OCI-LY1 (cell line): ENCODE data around the gene COL20A1.

Experiments used
- H2AFZ ChIP-seq: fragments of 200-600 bp; sonication (generic), shearing (Covaris generic); 2 replicates; pipeline ENCODE4 v1.6.0; 2014; ENCODE audit warnings: antibody characterized with exemption, mild to moderate bottlenecking, low read length
- H3F3A ChIP-seq: fragments of 200-600 bp; sonication (generic), shearing (Covaris generic); 2 replicates; pipeline ENCODE4 v1.6.0; 2014; ENCODE audit warnings: mild to moderate bottlenecking, antibody characterized with exemption, low read length, moderate library complexity; ENCODE audit not compliant: insufficient read depth
- H3K27ac ChIP-seq: fragments of 200-600 bp; sonication (generic); 2 replicates; pipeline ENCODE4 v1.5.1; 2014; ENCODE audit warnings: low read length, mixed run types, mild to moderate bottlenecking, low read depth; ENCODE audit not compliant: poor library complexity, severe bottlenecking
- H3K27me3 ChIP-seq: fragments of 200-600 bp; sonication (generic); 2 replicates; pipeline ENCODE4 v1.6.0; 2014; ENCODE audit warnings: antibody characterized with exemption, mild to moderate bottlenecking, low read length, moderate library complexity; ENCODE audit not compliant: insufficient read depth
- H3K36me3 ChIP-seq: fragments of 200-600 bp; sonication (generic); 2 replicates; pipeline ENCODE4 v1.6.1; 2014; ENCODE audit warnings: mild to moderate bottlenecking, antibody characterized with exemption, low read length, moderate library complexity, mixed read lengths; ENCODE audit not compliant: insufficient read depth
- H3K4me1 ChIP-seq: fragments of 200-600 bp; sonication (generic); 2 replicates; pipeline ENCODE4 v1.5.1; 2014; ENCODE audit warnings: mild to moderate bottlenecking, low read length, moderate library complexity; ENCODE audit not compliant: insufficient read depth, severe bottlenecking
- H3K4me2 ChIP-seq: fragments of 200-600 bp; sonication (generic), shearing (Covaris generic); 2 replicates; pipeline ENCODE4 v1.6.1; 2014; ENCODE audit warnings: low read length
- H3K4me3 ChIP-seq: fragments of 200-600 bp; sonication (generic); 2 replicates; pipeline ENCODE4 v1.5.1; 2014; ENCODE audit warnings: low read length, low read depth, mild to moderate bottlenecking, mixed read lengths; ENCODE audit not compliant: poor library complexity, severe bottlenecking
- H3K79me2 ChIP-seq: fragments of 200-600 bp; shearing (Covaris generic); 2 replicates; pipeline ENCODE4 v1.6.1; 2016; ENCODE audit warnings: mixed run types, low read length, mixed read lengths; ENCODE audit not compliant: insufficient read depth
- H3K9ac ChIP-seq: fragments of 200-600 bp; sonication (generic), shearing (Covaris generic); 2 replicates; pipeline ENCODE4 v1.6.1; 2014; ENCODE audit warnings: mild to moderate bottlenecking, low read length, mixed read lengths
- H3K9me2 ChIP-seq: fragments of 200-600 bp; sonication (generic), shearing (Covaris generic); 2 replicates; pipeline ENCODE4 v1.6.1; 2014; ENCODE audit warnings: low read depth, mild to moderate bottlenecking, low read length, mixed read lengths
- H3K9me3 ChIP-seq: fragments of 200-600 bp; shearing (Covaris generic); 2 replicates; pipeline ENCODE4 v1.6.1; 2014; ENCODE audit warnings: low read length, mixed read lengths
- H4K20me1 ChIP-seq: fragments of 200-600 bp; sonication (generic), shearing (Covaris generic); 2 replicates; pipeline ENCODE4 v1.6.0; 2016; ENCODE audit warnings: mild to moderate bottlenecking, low read length; ENCODE audit not compliant: insufficient read depth
- CTCF ChIP-seq: fragments of 200-600 bp; sonication (generic), shearing (Covaris generic); IDR thresholded peaks from 2 replicates; pipeline ENCODE4 v1.5.1; 2017; ENCODE audit warnings: mild to moderate bottlenecking, antibody characterized with exemption, low read length, moderate library complexity, mixed read lengths
- EZH2 ChIP-seq: fragments of 200-600 bp; sonication (generic), shearing (Covaris generic); IDR thresholded peaks from 2 replicates; pipeline ENCODE4 v1.8.0; 2017; ENCODE audit warnings: borderline replicate concordance, mixed run types, mild to moderate bottlenecking, antibody characterized with exemption, low read length, moderate library complexity, mixed read lengths

The COL20A1 gene

GRCh38 chr20:63345328-63346100 lies 52.5 kb downstream of the COL20A1 start:
- H3K4me3 ChIP-seq: no peak overlapping the region
- peaks cover 7% of the 10 kb centered on the region for H3K27me3 ChIP-seq
- TF ChIP-seq EZH2: no peak
- TF ChIP-seq CTCF: no peak
- H3K9me2 ChIP-seq: no peaks in the 10 kb centered on the region
- H3K79me2 ChIP-seq: no peaks in the 10 kb centered on the region
- H3K27ac ChIP-seq: no peak overlapping the region
- no peak overlapping the region for H3K4me2 ChIP-seq
- no peaks in the 10 kb centered on the region for H4K20me1 ChIP-seq
- no peaks in the 10 kb centered on the region for H3F3A ChIP-seq
- no peaks in the 10 kb centered on the region for H3K36me3 ChIP-seq
- no peak overlapping the region for H2AFZ ChIP-seq
- H3K9ac ChIP-seq: no peak overlapping the region
- no peaks in the 10 kb centered on the region for H3K9me3 ChIP-seq
- H3K4me1 ChIP-seq: no peaks in the 10 kb centered on the region

GRCh38 chr20:63346131-63347080 lies 53.4 kb downstream of the COL20A1 start:
- Histone ChIP-seq H3K9me2 (no peaks in the 10 kb centered on the region), H3F3A (no peaks in the 10 kb centered on the region), H3K9me3 (no peaks in the 10 kb centered on the region), H3K4me1 (no peaks in the 10 kb centered on the region), H2AFZ (no peak overlapping the region), H4K20me1 (no peaks in the 10 kb centered on the region), H3K4me3 (no peak overlapping the region), H3K79me2 (no peaks in the 10 kb centered on the region), H3K27ac (no peak overlapping the region), H3K27me3 (peaks cover 7% of the 10 kb centered on the region), H3K36me3 (no peaks in the 10 kb centered on the region), H3K4me2 (no peak overlapping the region), H3K9ac (no peak overlapping the region)
- TF ChIP-seq CTCF (no peak), EZH2 (no peak)

GRCh38 chr20:63347081-63347741 lies 54.2 kb downstream of the COL20A1 start:
- Histone ChIP-seq H3K4me2 (no peak overlapping the region), H3K9me2 (no peaks in the 10 kb centered on the region), H3K4me3 (no peak overlapping the region), H3K27me3 (peaks cover 7% of the 10 kb centered on the region), H3K9ac (no peak overlapping the region), H3K9me3 (no peaks in the 10 kb centered on the region), H4K20me1 (no peaks in the 10 kb centered on the region), H3K4me1 (no peaks in the 10 kb centered on the region), H3K79me2 (no peaks in the 10 kb centered on the region), H3K27ac (no peak overlapping the region), H3K36me3 (no peaks in the 10 kb centered on the region), H3F3A (no peaks in the 10 kb centered on the region), H2AFZ (no peak overlapping the region)
- no peak for TF ChIP-seq EZH2
- TF ChIP-seq CTCF: no peak
